HG03135 (cell line): ENCODE data around the gene GLT1D1.

Experiments
- ATAC-seq: cut with Tn5 transposase; IDR thresholded peaks from one replicate; pipeline ENCODE4 v1.9.1; 2021; ENCODE audit warnings: mild to moderate bottlenecking, moderate library complexity; ENCODE audit not compliant: unreplicated experiment

GLT1D1 gene

DNA sequence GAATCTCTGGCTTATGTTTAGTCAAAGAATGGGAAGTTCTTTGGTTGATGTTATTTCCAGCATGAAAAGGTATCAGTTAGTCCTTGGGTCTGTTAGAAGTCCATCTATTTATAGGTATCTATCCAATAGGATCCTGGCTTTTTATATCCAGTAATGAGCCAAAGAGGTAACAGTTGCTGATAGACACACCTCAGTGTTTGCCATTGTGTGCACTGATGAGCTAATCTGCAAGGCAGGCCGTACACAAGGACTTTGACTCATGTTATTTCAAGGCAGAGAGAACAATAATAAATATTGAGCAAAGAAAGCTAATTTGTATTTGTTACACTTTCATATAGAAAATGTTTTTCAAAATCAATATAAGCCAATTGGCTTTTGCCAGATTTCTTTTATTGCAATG is 56.4 kb downstream of the GLT1D1 start:
- ATAC-seq: no peak

DNA sequence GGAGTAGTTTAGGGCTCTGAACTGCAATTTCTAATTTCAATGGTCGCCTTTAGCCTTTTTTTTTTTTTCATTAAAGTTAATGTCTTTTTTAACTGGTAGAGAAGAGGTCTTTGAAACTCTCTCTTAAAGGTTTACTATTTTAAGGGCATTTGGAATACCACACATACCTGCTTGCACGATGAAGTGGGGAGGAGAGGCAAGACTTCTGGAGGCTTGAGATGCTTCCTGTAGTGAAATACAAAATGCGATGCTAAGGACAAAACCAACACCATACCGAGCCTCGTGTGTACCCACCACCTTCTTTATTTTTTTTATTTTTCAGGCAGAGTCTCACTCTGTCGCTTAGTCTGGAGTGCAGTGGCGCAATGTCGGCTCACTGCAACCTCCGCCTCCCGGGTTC is 57.4 kb downstream of the GLT1D1 start:
- no peak for ATAC-seq

DNA sequence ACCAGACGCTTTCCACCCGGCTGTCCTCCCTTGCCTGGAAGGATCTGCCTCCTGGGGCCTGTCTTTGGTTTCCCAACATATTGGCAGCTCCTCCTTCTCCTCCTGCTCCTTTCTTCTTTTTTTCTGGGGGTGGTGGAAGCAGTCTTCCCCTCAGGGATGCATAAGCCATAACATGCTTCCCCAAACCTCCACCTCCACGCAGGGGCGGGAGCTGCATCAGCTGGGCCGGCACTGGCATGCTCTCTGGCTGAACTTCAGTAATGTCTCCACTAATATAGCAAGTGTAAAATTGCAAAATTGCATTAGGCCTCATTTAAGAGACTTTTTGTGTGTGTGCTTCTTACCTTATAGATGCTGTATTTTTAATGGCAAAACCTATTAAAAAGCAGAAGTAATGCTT is 58.6 kb downstream of the GLT1D1 start:
- ATAC-seq: no peak

DNA sequence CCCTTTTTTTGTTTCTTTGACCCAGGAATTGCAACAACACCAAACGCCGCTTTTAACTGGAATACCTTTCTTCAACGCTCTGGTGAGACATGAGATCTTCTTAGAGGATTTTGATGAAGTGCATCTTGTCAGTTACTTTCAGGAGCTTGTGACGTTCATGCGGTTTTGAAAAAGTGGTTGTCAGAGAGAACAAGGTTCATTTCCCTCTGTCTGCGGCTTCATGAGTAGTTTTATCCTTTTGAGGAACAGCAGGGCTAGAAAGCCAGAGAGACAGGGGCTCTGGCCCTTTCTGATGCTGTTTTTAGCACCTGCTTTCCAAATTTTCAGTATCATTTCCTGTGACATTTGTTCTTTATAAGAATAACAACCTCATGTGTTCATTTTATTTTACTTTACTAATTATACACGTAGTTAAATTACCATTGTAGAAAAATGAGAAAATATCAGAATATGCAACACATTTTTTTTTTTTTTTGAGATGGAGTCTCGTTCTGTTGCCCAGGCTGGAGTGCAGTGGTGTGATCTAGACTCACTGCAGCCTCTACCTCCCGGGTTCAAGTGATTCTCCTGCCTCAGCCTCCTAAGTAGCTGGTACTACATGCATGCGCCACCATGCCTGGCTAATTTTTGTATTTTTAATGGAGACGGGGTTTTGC is 61.8 kb downstream of the GLT1D1 start:
- peak; percentile 98 for ATAC-seq

DNA sequence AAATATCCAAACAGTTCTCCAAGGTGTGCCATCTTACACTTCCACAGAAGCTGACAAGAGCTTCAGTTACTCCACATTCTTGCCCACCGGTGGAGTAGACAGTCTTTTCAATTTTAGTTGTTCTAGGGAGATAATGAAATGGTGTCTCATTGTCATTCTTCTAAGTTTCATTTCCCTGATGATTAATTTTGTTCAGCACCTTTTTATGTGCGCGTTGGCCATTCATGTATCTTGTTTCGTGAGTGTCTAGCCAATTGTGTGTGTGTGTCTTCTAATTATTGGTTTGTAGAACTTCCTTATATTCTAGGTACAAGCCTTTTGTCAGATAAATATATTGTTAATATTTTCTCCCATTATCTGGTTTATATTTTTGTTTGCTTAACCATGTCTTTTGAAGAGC is 63.1 kb downstream of the GLT1D1 start:
- no peak for ATAC-seq

DNA sequence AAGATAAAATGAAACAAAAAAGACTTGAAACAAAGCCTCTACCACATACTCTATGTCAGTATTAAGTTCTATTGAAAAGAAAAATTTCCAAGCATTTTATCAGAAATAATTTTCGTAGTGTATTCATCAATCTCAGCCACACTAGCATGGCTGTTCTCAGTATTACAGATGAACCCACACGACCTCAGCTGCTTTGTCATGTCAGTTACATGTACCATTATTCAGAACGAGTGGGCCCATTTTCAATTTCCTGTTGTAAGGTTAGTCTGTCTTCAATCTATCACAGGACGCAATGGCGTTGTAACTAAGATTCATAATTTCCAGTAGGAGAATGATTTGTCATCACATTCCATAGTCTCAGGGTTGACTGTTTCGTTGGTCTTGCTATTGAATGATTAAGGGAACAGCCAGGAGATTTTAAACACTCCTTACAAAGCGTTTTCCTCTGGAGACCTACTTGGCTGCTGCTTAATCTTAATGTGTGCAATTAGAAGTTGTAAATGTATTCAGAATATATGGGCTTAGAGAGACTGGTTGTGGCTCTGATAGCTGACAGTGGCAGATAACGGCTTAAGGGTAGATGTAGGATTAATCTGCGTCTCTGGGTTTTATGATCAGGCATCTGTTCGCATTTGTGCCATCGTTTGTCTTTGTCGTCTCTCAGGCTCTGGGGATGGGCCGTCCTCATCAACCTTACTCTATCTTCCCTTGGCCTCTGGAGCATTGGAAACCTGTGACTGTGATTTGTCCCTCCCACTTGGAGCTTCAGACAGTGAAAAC is 65.4 kb downstream of the GLT1D1 start:
- ATAC-seq: no peak

DNA sequence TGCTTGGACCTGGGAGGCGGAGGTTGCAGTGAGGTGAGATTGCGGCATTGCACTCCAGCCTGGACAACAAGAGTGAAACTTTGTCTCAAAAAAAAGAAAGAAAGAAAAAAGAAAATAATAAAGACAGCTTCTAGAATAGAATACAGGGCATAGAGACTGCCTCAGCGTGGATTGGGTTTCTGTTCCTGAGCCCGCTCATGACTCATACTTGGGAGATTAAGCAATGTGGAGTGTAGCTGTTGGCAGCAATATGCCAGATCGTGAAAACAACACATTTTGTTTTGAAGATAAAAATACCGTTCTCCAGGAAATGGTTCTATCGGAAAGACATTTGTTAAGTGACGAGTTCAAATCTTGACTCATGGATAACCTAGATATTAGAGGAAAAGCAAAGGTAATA is 67.2 kb downstream of the GLT1D1 start:
- ATAC-seq: no peak

DNA sequence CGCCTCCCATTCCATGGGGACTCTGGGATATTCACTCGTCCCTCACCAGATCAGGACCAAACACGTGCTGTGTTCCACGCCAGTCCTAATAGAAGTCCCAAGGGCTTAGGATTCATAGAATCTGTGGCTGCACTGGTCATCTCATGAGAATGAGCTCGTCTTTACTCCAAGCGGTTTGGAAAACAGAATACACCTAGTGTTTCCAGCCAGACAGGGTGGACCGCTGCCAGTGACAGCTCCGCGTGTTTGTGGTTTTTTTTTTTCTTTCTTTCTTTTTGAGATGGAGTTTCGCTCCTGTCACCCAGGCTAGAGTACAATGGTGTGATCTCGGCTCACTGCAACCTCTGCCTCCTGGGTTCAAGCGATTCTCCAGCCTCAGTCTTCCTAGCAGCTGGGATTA is 75.1 kb downstream of the GLT1D1 start:
- ATAC-seq: no peak

DNA sequence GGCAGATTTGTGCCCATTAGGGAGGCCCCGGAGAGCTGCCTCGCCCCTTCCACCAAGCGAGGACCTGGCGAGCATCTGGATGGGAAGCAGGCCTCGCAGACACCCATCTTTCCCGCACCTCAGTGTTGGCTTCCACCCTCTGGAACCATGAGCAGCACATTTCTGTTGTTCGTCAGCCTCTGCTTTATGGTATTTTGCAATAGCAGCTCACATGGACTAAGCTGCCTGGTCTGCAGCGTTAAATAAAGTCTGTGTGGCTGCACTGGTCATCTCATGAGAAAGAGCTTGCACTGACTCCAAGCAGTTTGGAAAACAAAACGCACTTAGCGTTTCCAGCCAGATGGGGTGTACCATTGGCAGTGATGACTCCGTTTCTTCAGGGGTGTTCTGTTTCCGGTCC is 75.8 kb downstream of the GLT1D1 start:
- no peak for ATAC-seq

DNA sequence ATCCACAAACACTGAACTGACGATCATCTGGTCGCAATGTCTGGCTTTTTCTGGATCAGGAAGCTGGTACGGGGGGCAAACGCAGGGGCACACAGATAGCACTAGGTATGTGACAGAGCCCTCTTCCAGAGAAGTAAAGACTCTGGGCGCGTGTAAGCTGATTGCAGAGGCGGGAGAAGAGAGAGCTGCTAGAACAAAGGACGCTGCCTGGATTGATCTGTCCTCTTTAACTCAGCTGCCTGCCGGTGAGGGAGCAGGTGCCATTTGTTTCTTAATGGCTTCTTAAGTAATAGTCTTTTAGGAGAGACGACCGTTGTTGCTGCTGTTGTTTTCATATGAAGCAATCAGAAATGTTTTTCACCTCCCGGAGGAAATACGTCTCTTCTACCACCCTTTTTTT is 77.3 kb downstream of the GLT1D1 start:
- ATAC-seq: no peak

DNA sequence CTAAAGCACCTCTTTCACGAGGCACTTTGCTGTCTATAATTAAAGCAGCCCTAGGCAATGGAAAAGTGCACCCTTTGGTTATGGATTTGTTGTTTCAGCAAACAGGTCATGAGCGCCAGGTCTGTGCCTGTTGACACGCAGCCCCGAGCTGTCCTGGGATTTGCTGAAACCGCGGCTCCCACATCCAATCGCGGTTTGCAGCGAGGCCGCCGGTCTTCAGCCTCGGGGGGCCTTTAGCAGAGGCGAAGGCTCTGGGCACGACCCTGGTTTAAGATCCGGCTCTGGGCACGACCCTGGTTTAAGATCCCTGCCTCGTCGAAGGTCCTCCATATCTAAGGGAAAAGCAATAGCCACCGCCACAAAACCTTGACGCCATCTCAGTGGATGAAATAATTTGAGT is 79.2 kb downstream of the GLT1D1 start:
- no peak for ATAC-seq

DNA sequence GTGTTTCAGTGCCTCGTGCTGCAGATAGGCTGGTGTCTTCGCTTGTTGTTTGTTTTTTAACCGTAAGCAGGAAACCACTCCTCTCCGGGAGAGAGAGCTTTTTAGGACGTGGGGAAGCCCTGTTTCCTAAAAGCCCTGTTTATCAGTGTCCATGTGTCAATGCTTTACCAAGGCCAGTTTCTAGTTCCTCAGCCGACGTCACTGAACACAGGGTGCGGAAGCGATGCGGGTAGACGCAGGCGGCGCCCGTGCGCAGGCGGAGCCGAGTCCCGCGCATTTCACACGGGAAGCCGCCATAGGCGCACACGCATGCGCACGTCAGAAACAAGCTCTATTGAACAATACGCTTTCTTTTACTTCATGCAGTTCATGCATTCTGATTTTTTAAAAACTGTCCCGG is 79.8 kb downstream of the GLT1D1 start:
- ATAC-seq: no peak

DNA sequence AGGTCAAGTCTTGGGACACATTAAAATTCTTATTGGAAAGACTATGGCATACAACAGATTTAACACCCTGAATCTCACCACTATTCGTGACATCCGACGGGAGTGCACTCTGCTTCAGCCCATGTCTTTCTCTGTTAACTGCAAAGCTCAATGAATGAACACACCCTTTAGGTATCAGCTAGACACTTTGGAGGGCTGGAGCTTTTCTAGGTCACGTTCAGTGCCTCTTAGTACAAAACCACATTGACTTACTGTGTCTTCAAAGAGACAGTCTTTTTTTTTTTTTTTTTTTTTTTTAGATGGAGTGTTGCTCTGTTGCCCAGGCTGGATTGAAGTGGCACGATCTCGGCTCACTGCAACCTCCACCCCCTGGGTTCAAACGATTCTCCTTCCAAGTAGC is 80.6 kb downstream of the GLT1D1 start:
- ATAC-seq: no peak

DNA sequence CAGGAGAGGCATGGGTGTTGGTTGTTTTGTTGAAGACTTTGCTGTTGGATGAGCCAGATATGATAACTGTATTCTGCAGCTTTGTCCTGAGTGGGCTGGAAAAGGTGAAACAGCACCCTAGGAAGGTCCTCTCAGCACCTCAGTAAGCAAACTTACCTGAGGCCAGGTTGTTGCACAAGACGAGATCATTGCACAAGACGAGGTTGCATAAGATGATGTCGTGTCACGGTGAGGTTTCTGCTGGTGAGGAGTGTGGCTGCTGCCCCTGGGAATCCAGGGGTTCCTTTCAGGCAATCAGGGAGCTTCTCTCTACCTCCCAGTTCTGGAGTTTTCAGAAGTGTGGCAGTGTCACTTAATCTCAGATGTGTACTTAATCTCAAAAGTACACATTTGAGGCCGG is 85.6 kb downstream of the GLT1D1 start:
- ATAC-seq: no peak

DNA sequence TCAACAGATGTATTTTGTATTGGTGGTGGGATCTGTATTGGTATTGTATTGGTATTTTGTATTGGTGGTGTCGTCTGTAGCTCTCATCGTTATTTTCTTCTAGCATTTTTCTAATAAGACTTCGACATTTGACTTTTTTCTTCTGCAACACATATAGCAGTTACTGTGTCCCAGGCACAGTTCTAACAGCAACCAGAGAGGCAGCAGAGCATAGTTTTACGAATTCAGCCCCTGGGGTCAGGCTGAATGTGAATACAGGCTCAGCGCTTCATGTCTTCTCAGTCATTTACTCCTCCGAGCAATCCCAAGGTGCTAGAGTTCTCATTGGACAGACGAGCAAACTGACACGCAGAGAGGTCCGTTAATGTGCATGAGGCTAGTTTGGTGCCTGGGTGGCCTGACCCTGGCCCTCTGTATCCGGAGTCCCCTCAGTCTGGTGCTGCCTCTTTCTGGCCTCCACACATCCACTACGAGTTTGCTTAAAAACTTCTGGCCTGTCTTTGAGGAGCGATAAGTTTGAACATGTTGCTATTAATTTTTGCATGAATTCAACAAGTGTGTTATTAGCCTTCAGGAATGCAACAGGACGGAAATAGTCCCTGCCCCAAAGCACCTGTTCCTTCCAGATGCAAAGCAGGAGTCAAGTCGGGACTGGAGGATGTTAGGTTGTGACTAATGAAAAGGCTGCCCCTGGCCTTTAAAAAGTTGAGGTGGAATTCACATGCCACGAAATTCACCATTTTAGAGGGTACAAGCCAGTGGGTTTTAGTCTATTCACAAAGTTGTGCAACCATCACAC is 87.0 kb downstream of the GLT1D1 start:
- no peak for ATAC-seq

DNA sequence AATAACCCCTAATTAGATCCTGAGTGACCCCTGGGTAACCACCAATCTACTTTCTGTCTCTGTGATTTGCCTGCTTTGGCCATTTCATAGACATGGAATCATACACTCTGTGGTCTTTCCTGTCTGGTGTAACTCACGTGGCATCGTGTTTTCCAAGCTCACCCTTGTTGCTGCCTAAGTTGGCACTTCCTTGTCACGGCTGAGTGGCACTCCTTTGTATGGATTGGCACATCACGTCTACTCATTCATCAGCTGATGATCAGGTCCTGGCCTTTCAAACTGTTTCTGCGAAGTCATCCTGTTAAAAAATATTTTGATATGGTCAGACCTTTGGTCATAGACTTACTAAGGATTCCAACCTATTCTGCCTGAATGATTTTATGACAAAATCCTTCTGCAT is 87.7 kb downstream of the GLT1D1 start:
- no peak for ATAC-seq

DNA sequence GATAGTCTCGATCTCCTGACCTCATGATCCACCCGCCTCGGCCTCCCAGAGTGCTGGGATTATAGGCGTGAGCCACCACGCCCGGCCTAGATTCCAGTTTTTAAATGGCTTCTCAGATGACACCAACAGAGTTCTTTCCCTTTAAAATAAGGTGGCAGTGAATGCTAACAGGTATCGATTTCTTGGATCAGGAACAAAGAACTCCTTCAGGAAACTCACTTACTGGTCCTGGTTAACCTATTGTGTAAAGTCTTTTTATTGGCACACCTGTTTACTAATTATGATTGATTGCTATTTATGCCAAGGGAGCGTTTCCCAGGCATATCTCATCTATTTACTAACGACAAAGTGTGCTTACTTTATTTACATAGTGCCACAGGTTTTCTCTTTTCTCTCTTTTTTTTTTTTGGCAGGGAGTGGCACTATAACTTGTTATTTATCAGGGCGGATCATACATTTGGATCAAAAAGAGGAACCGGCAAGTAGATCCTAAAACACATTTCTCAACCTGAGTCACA is 89.7 kb downstream of the GLT1D1 start:
- ATAC-seq: no peak

DNA sequence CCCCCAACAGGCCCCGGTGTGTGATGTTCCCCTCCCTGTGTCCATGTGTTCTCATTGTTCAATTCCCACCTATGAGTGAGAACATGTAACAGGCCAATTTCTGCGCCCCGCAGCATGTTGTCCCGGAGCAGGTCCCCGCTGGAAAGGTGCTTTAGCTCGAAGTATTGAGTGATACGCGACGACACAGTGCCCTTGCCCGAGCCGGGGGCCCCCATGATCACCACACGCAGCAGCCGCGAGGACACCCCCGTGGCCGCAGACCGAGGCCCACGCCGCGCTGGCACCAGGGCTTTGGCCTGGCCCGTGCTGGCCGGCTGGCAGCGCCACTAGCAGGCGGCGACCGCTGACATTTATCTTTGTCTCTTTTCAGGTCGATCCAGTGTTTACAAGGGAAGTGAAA is 91.7 kb downstream of the GLT1D1 start:
- ATAC-seq: no peak

DNA sequence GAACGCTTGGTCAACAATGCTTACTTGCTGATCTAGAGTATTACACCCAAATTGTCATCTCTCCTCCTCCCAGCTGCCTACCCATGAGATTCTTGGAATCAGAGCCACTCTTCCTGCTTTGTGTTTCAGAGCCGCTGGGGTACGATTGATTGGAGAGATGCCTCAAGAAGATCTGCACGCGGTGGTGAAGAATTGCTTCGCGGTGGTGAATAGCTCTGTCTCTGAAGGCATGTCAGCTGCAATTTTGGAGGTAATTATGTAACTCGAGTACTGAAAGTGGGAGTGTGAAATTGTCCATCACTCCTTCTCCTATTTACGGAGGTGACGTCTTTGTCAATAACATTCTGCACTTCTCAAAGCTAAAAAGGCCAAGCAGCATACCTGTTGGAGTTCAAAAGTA is 93.9 kb downstream of the GLT1D1 start:
- no peak for ATAC-seq

DNA sequence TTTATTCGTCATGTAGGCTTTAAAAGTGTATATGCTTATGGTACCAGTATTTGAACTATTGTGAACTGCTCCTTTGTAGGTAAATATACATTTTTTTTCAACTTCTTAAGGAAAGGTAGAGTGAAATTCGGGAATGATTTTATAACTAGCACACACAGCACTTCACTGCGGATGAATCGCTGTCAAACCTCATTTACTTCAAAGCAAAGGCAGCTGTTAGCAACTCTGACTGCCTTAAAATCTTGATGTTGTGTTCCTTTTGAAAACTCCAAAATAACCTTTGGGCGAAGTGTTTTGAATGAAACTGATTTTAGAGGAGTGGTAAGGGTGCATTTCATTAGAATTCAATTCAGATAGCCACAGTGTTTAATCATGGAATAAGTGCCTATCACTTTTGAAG is 95.8 kb downstream of the GLT1D1 start:
- no peak for ATAC-seq

DNA sequence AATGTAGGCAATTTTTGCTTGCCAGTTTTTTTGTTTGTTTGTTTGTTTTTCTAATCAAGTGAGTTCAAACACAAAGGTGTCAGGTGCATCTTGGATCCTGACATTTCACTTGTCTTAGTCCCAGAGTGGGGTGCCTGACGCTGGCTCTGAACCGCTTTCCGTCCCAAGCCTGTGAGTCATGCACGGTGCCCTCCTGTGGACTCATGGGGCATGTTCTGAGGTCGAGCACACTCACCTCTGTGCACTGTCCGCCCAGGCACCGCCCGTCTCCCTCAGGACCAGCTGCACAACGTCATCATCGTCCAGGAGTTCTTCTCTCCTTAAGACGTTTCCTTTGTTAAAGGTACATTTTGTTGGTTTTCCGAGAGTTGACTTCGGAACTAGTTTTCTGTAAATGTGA is 98.2 kb downstream of the GLT1D1 start:
- ATAC-seq: no peak

DNA sequence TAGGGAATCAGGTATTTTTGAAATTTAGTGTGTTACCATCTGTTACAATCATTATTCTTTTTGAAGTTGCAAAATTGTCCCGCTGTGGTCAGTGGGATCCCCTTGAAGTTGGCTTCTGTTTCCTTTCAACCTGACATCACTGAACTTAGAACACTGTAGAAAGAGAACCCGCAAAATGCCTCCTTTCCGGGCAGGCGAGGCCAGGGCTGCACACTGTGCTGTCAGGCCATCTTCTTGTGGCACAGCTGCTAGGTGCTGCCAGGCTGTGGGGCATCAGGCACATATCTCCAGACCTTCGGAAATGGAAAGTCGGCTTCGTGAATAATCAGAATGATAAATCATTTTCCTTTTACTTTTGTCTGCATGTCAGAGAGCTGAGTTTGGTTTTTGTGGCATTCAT is 103.5 kb downstream of the GLT1D1 start:
- ATAC-seq: no peak
